HepG2 (cell line): Measurements from ENCODE around the gene DGCR8. TPM values are rescaled to one million over a fixed set of nuclear protein-coding genes. Genes with fewer than 3 reads are reported as not detected.
A peak's percentile ranks its signal among the peaks of the same experiment; 100 is the strongest.

ENCODE experiments used
- ATAC-seq: fragments of 200-7000 bp; cut with Tn5 transposase; 3 replicates; pipeline ENCODE4 v1.9.1; 2020; ENCODE audit warnings: mild to moderate bottlenecking, moderate library complexity
- BruUV-seq: library from RNA; stranded (reverse); fragments of 400-500 nt; replicated peaks from 2 replicates; lab custom pipeline; 2021; lab: Mats Ljungman, UMichigan
- CTCF ChIA-PET: fragments of 300-600 bp; formaldehyde crosslinking; extraction: SDS; loops from one replicate; lab custom pipeline; 2021; ENCODE audit warnings: low total read pairs, inconsistent platforms, low intra/inter-chr PET ratio; lab: Yijun Ruan, JAX
- POLR2A ChIA-PET: fragments of 350-600 bp; sonication (Branson Sonifier 250); formaldehyde crosslinking; loops from one replicate; lab custom pipeline; 2020; ENCODE audit warnings: antibody characterized with exemption, inconsistent platforms; lab: Yijun Ruan, JAX
- DNase-seq: peaks from one replicate; pipeline ENCODE4 v3.0.0-alpha.2; 2015; ENCODE audit warnings: low spot score
- FAIRE-seq: peaks from 3 replicates; lab custom pipeline; 2011; peaks lifted over from hg19 to GRCh38; lab: Jason Lieb, UNC
- H2AFZ ChIP-seq: one replicate; pipeline ENCODE4 v1.6.1; 2011; ENCODE audit warnings: low read length, inconsistent platforms
- H3K27ac ChIP-seq: fragments of 300-600 bp; 3 replicates; pipeline ENCODE4 v1.8.0; 2011; ENCODE audit warnings: mixed run types, mild to moderate bottlenecking, mixed read lengths, low read length, inconsistent platforms; ENCODE audit not compliant: insufficient read depth; ENCODE audit errors: extremely low read length
- H3K27me3 ChIP-seq, 2 experiments: fragments of 200-600 bp in 1 of 2; 2 replicates in 1 of 2; 3 replicates in 1 of 2; pipeline versions ENCODE4 v1.6.0 to v1.8.0; 2011; ENCODE audit warnings: low read length in 2 of 2, mild to moderate bottlenecking in 2 of 2, moderate library complexity in 2 of 2, inconsistent platforms in 1 of 2; ENCODE audit not compliant: insufficient read depth in 2 of 2, control insufficient read depth in 1 of 2
- H3K36me3 ChIP-seq, 2 experiments: fragments of 200-600 bp in 1 of 2; replicated peaks in 1 of 2; 2 replicates in 1 of 2; 3 replicates in 1 of 2; pipeline versions ENCODE4 v1.5.1 to v1.8.0; 2011; ENCODE audit warnings: low read length in 2 of 2, inconsistent platforms in 1 of 2; ENCODE audit not compliant: insufficient read depth in 2 of 2, control insufficient read depth in 1 of 2
- H3K4me1 ChIP-seq: 2 replicates; pipeline ENCODE4 v1.5.1; 2012; ENCODE audit warnings: low read length, inconsistent platforms; ENCODE audit not compliant: insufficient read depth
- H3K4me2 ChIP-seq: 2 replicates; pipeline ENCODE4 v1.6.0; 2011; ENCODE audit warnings: low read depth, low read length, inconsistent platforms
- H3K4me3 ChIP-seq, 3 experiments: fragments of 200-600 bp in 1 of 3; sonication (generic), shearing (Covaris generic) in 1 of 3; replicated peaks in 1 of 3; 2 replicates each; pipeline ENCODE4 v1.5.1; 2011 to 2016; ENCODE audit warnings: low read length in 3 of 3, inconsistent platforms in 2 of 3, low read depth in 2 of 3, mild to moderate bottlenecking in 2 of 3, control low read depth in 1 of 3, mixed read lengths in 1 of 3; ENCODE audit not compliant: insufficient read depth in 1 of 3
- H3K79me2 ChIP-seq: one replicate; pipeline ENCODE4 v1.6.1; 2011; ENCODE audit warnings: low read length, inconsistent platforms; ENCODE audit not compliant: insufficient read depth
- H3K9ac ChIP-seq: 2 replicates; pipeline ENCODE4 v1.6.0; 2011; ENCODE audit warnings: mild to moderate bottlenecking, low read depth, low read length, inconsistent platforms; ENCODE audit not compliant: insufficient read depth
- H3K9me3 ChIP-seq: 2 replicates; pipeline ENCODE4 v1.5.1; 2012; ENCODE audit warnings: mild to moderate bottlenecking, low read length
- H4K20me1 ChIP-seq: 2 replicates; pipeline ENCODE4 v1.6.0; 2011; ENCODE audit warnings: inconsistent platforms, mild to moderate bottlenecking, low read length, moderate library complexity; ENCODE audit not compliant: insufficient read depth
- AGO1 ChIP-seq: fragments of 200-400 bp; formaldehyde crosslinking; IDR thresholded peaks from 2 replicates; pipeline ENCODE4 v1.6.1; 2017; ENCODE audit warnings: mild to moderate bottlenecking, low read depth, low read length, moderate library complexity; ENCODE audit not compliant: poor library complexity, severe bottlenecking
- AGO2 ChIP-seq: fragments of 200-400 bp; formaldehyde crosslinking; optimal IDR thresholded peaks from 2 replicates; pipeline ENCODE3; 2017; ENCODE audit warnings: mild to moderate bottlenecking, low read depth, low read length, moderate library complexity
- CTCF ChIP-seq: sonication (generic); formaldehyde crosslinking; IDR thresholded peaks from 2 replicates; pipeline ENCODE4 v1.5.0; 2020; ENCODE audit warnings: mild to moderate bottlenecking, missing genetic modification reagents, moderate library complexity
- HHEX ChIP-seq: IDR thresholded peaks from 2 replicates; pipeline ENCODE4 v1.6.1; 2016; ENCODE audit warnings: control low read depth
- HNRNPL ChIP-seq: fragments of 200-400 bp; formaldehyde crosslinking; IDR thresholded peaks from 2 replicates; pipeline ENCODE4 v1.6.1; 2017; ENCODE audit warnings: mild to moderate bottlenecking, low read depth, low read length
- POLR2A ChIP-seq, 2 experiments: IDR thresholded peaks; 2 replicates each; pipeline ENCODE4 v1.6.1; 2011; ENCODE audit warnings: low read depth in 2 of 2, low read length in 2 of 2, mild to moderate bottlenecking in 1 of 2, moderate library complexity in 1 of 2; ENCODE audit not compliant: insufficient read depth in 1 of 2
- RBM22 ChIP-seq: fragments of 200-400 bp; formaldehyde crosslinking; optimal IDR thresholded peaks from 2 replicates; pipeline ENCODE3; 2017; ENCODE audit warnings: mild to moderate bottlenecking, low read length, moderate library complexity
- SRSF1 ChIP-seq: fragments of 200-400 bp; formaldehyde crosslinking; optimal IDR thresholded peaks from 2 replicates; pipeline ENCODE3; 2017; ENCODE audit warnings: mild to moderate bottlenecking, low read depth, low read length, moderate library complexity
- ZNF577 ChIP-seq: sonication (generic); formaldehyde crosslinking; IDR thresholded peaks from 2 replicates; pipeline ENCODE4 v1.4.0; 2020; ENCODE audit warnings: mild to moderate bottlenecking, low read depth, missing genetic modification reagents, borderline replicate concordance
- WGBS: methylation state at CpG from one replicate; pipeline ENCODE4 v1.1.6; 2017; ENCODE audit warnings: low lambda C conversion rate; 5-methylcytosine and 5-hydroxymethylcytosine counted together
- in situ Hi-C: cut with HindIII; loops from 2 replicates; pipeline ENCODE4 v1.10.0; 2017; ENCODE audit warnings: low pct_unique_long_range_greater_than_20kb; ENCODE audit not compliant: extremely low pct_ligation_motif_present
- intact Hi-C: fragments of 100-400 bp; cut with micrococcal nuclease; formaldehyde crosslinking; loops from one replicate; pipeline ENCODE4 v1.10.0; 2022; ENCODE audit not compliant: unreplicated experiment
- polyA plus RNA-seq, 8 experiments: library from polyadenylated mRNA; depleted of rRNA in 3 of 8; stranded (reverse) in 7 of 8; unstranded in 1 of 8; fragments of >200 nt; fragmentation: Illumina TruSeq in 4 of 8; extraction: Trizol in 4 of 8; gene quantifications; 2 replicates each; pipeline versions ENCODE4 v1.2.1 to v1.2.3, GENCODE V29; 2011 to 2016; ENCODE audit warnings: low read depth in 4 of 8, missing spikeins in 1 of 8, mixed read lengths in 1 of 8; ENCODE audit not compliant: insufficient read depth in 1 of 8
- total RNA-seq, 5 experiments: library from RNA; depleted of rRNA; stranded (reverse); fragments of >200 nt; fragmentation: Illumina TruSeq; extraction: Trizol; gene quantifications; 2 replicates each; pipeline ENCODE4 v1.2.3, GENCODE V29; 2016; ENCODE audit warnings: low read depth in 1 of 5

The DGCR8 gene
- total and polyA plus RNA-seq, 2 of the 13 experiments (the other 11 are each of a cell fraction or from before 2014, with no cell fraction given), result 10.2 to 23.2 TPM

DNA sequence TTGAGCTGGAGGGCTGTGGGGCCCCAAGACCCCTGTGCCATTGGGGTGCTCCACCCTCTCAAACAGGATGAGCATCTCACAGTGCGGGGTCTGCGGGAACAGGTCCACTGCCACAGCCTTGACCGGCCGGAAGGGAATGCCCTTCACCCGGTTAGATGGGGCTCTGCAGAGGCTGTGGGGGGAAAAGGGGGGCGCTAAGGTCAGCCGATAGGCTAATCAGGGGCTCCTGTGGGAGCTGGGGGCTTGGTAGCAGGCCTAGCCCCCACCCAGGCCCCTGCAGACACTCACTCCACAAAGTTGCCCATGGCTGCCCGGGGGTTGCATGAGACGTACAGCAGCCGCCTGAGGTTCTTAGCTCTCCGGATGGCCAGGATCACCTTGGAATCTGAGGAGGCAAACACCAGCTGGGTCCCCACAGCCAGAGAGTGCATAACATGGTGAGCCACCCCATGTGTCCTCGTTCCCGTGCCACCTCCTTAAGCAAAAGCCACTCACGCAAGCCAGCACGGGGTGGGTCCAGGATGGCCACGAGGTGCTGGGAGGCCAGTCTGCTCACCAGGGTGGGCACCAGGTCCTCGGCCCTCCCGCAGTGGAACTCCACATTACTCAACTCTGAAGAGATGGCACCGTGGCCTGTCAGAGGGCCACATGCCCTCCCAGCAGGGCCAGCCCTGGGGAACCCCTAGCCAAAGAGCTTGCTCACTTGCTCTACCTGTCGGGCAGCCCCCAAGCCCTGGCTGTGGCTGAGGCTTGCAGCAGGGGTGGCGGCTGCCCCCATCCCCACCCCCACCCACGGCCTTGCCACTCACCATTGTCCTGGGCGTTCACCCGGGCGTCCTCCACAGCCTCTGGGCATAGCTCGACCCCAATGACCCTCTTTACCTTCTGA lies 32.8 kb downstream of the DGCR8 start:
- 100% methylated on average over 9 of the region's 26 CpGs for WGBS
- intact Hi-C loops (no loop called here), in situ Hi-C loops (no loop called here)
- Histone ChIP-seq H3K4me2 (no peak overlapping the region), H2AFZ (no peak overlapping the region), H3K9me3 (no peaks in the 10 kb centered on the region), H3K9ac (no peak overlapping the region), H3K27ac (peak overlapping the region; percentile 42), H3K4me1 (peaks cover 23% of the 10 kb centered on the region), H3K79me2 (peaks cover 22% of the 10 kb centered on the region), H3K27me3 (no peaks in the 10 kb centered on the region; a peak in 1 of 5 replicates), H3K36me3 (peaks cover 16 to 75% of the 10 kb centered on the region in 2 experiments), H3K4me3 (no peak overlapping the region), H4K20me1 (peaks cover 4% of the 10 kb centered on the region; the same call in 1 of the 2 replicates)
- ATAC-seq, result no peak
- BruUV-seq, result no TSS peak
- FAIRE-seq, result no peak
- CTCF ChIA-PET, result no interaction called here
- TF ChIP-seq POLR2A (IDR thresholded peaks at IDR 0.05; ENCODE audit: insufficient read depth in 1 of 2, low read depth in 2 of 2, low read length in 2 of 2), result peak in 1 of 2 experiments; percentile 34; a peak in 2 of 4 replicates
- TF ChIP-seq CTCF (CRISPR knock-in tag), result no peak
- 0 out of 2 replicates have a peak, but pooled peaks have one; percentile 7 for TF ChIP-seq HNRNPL
- TF ChIP-seq AGO2, result peak; percentile 87
- TF ChIP-seq HHEX, result no peak
- no peak for TF ChIP-seq ZNF577 (CRISPR knock-in tag)
- peak; percentile 8 for TF ChIP-seq AGO1
- TF ChIP-seq RBM22, result peak; percentile 3
- TF ChIP-seq SRSF1, result peak; percentile 15
- no peak for DNase-seq
- POLR2A ChIA-PET, result no interaction called here
